WI38 (cell line): ENCODE measurements around the gene BEX3.
"Not testable (repeated sequence)": the region's sequence is repeated elsewhere in the genome, so short reads cannot be mapped to it uniquely, and the experiment has no call there.

Source experiments
- H3K4me3 ChIP-seq: 2 replicates; pipeline ENCODE4 v1.5.1; 2011; ENCODE audit warnings: low read depth, mild to moderate bottlenecking, control low read depth, low read length
- TF ChIP-seq, protein P1 (sequence below): IDR thresholded peaks from 2 replicates; pipeline ENCODE4 v1.5.1; 2012; ENCODE audit warnings: low read depth, mild to moderate bottlenecking, control low read depth, low read length

The BEX3 gene

DNA sequence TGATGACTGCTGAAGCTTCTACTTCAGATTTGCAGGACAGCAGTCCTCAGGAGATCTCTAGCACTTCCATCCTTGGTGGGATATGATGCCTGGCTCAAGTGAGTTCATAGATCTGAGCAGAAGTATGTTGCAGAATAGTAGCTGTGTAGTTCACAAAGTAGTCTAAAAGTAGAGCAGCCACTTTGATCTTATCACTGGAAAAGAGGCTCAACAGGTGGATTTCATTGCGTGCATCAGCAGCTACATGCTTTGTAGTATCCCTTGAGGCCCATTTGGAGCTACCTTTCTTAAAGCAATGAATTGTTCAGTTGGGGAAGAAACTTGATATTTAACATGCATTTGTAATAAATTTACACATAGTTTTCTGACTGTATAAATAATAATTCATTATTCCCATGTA lies 29.9 kb downstream of the BEX3 start:
- TF ChIP-seq, protein P1, sequence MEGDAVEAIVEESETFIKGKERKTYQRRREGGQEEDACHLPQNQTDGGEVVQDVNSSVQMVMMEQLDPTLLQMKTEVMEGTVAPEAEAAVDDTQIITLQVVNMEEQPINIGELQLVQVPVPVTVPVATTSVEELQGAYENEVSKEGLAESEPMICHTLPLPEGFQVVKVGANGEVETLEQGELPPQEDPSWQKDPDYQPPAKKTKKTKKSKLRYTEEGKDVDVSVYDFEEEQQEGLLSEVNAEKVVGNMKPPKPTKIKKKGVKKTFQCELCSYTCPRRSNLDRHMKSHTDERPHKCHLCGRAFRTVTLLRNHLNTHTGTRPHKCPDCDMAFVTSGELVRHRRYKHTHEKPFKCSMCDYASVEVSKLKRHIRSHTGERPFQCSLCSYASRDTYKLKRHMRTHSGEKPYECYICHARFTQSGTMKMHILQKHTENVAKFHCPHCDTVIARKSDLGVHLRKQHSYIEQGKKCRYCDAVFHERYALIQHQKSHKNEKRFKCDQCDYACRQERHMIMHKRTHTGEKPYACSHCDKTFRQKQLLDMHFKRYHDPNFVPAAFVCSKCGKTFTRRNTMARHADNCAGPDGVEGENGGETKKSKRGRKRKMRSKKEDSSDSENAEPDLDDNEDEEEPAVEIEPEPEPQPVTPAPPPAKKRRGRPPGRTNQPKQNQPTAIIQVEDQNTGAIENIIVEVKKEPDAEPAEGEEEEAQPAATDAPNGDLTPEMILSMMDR: no peak
- no peak overlapping the region for H3K4me3 ChIP-seq

DNA sequence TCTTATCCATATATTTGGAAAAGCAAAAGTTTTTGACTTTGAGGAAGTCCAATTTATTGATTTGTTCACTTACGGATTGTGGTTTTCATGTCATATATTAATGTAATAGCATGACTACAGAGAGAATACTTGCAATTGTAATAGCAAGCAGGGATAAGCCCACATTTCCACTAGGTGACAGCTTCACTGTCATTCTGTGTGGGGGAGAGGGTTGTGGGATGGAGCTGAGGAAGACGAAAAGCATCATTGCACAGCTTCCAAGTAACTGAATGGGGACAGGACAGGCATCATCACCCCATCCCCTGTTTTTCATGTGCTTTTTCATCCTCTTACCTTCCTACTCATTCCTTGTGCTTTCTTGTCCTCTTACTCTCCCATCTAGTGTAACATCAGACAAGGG lies 31.4 kb downstream of the BEX3 start:
- TF ChIP-seq, protein P1: no peak
- H3K4me3 ChIP-seq: no peak overlapping the region

DNA sequence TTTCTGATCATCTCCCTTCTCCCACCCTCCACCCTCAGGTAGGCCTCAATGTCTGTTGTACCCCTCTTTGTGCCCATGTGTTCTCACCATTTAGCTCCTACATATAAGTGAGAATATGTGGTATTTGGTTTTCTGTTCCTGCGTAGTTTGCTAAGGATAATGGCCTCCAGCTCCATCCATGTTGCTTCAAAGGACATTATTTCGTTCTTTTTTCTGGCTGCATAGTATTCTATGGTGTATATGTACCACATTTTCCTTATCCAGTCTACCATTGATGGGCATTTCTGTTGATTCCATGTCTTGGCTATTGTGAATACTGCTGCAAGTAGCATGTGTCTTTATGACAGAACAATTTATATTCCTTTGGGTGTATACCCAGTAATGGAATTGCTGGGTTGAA lies 35.4 kb downstream of the BEX3 start:
- not testable (repeated sequence) for H3K4me3 ChIP-seq

DNA sequence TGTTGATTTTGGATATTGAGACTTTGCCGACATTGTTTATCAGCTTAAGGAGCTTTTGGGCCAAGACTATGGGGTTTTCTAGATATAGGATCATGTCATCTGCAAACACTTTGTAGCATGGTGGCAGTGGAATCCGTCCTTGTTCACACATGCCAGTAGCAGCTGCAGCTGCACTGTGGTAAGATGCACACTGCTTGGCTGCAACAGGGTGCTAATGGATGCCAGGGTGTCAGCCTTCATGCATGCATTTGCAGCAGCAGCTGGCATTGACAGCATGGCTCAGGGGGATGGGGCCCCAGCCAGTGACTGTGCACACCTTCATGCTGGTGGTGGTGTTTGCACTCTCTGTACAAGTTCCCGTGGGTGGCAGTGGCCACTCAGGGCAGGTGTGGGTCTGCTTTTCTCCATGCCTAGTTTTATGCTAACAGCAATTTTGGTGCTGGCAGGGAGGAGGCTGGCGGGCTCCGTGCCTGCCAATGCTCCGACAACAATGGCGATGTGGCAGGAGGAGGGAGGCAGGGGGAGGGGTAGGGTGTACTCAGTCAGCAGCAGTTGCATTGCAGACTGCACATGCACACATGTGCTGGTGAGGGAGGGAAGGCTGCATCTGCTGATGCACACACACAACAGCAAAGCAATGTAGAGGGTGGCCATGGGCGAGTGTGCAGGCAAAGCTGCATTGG lies 37.5 kb downstream of the BEX3 start:
- TF ChIP-seq, protein P1: no peak
- no peak overlapping the region for H3K4me3 ChIP-seq

DNA sequence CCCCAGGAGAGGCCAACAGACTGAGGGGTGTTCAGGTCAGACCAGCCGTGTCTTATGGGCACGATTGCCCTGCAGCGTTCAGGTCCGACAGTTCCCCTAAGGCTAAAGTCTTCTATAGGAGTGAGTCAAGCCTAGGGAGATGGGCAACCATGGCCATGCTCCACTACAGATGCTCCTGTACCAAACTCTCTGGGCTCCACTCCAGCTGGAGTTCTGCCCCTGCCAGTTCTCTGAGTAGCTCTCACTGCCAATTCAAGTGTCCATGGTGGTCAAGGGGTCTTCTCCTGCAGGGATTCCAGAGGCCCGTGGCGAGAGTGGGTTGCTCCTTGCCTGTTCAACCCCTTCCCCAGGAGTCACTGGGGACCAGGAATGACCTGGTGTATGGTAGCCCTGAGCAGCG lies 38.2 kb downstream of the BEX3 start:
- H3K4me3 ChIP-seq: no peak overlapping the region
- TF ChIP-seq, protein P1: no peak

DNA sequence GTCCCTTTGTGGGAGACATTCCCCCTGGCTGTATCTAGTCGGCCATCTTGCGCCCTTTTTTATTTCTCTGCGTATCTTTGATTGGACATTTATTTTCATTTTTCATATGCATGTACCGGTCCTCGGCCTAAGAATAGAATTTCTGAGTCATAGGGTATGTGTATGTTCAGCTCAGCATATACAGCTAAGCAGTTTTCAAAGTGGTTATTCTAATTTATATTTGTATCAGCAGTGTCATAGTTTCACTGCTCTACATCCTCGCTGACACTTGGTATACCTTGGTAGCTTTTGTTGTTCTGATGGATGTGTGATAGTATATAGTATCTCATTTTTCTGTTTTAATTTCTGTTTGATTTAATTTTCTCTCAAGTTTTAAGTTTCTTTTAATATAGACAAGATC lies 38.7 kb downstream of the BEX3 start:
- H3K4me3 ChIP-seq: no peak overlapping the region
- TF ChIP-seq, protein P1: no peak

DNA sequence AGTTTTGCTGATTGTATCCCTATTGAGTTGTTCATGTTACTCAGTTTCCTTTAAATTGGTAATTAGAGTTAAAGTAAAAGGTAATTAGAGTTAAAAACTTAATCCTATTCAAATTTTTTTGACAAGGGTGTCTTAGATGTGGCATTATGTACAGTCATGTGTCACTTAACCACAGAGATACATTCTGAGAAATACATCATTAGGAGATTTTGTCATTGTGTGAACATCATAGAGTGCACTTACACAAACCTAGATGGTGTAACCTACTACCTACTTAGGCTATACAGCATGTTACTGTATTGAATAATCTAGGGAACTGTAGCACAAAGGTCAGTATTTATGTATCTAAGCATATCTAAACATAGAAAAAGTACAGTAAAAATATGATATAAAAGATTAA lies 39.2 kb downstream of the BEX3 start:
- no peak overlapping the region for H3K4me3 ChIP-seq
- TF ChIP-seq, protein P1: no peak

DNA sequence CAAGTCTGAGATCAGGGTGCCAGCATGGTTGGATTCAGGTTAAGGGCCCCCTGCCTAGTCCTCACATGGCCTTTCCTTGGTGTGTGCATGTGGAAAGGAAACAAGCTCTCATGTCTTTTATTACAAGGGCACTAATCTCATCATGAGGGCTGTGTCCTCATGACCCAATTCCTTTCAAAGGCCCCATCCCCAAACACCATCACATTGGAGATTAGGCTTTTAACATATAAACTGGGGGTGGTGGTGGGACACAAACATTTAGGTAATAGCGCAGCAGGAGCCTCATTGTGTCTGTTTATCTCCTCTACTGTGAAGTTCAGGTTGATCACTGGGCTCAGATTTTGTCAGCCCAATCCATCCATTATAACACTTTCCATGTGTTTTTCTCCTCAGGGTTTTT lies 41.0 kb downstream of the BEX3 start:
- no peak overlapping the region for H3K4me3 ChIP-seq
- TF ChIP-seq, protein P1: no peak
